A549 treated with ZK216348 at 1 μM for 4 hours (cell line): Measurements from ENCODE around the gene ECPAS. TPM values are rescaled to one million over a fixed set of nuclear protein-coding genes. Genes with fewer than 3 reads are reported as not detected.

Experiments used
- total RNA-seq: library from RNA; stranded (reverse); fragments of 200-300 nt; extraction: Qiagen RNA extraction; gene quantifications from 5 replicates; pipeline ENCODE4 v1.2.3, GENCODE V29; 2022; ENCODE audit warnings: low read depth

Gene ECPAS
- total RNA-seq = 35.1 to 49.7 TPM (median 41.1 TPM) in 5 replicates

GRCh38 chr9:111483858-111484571 lies at the start of gene ECPAS:
ECPAS (minus strand) TSS chr9:111484383; CDS start chr9:111472918, 11,465 bp downstream.

DNA sequence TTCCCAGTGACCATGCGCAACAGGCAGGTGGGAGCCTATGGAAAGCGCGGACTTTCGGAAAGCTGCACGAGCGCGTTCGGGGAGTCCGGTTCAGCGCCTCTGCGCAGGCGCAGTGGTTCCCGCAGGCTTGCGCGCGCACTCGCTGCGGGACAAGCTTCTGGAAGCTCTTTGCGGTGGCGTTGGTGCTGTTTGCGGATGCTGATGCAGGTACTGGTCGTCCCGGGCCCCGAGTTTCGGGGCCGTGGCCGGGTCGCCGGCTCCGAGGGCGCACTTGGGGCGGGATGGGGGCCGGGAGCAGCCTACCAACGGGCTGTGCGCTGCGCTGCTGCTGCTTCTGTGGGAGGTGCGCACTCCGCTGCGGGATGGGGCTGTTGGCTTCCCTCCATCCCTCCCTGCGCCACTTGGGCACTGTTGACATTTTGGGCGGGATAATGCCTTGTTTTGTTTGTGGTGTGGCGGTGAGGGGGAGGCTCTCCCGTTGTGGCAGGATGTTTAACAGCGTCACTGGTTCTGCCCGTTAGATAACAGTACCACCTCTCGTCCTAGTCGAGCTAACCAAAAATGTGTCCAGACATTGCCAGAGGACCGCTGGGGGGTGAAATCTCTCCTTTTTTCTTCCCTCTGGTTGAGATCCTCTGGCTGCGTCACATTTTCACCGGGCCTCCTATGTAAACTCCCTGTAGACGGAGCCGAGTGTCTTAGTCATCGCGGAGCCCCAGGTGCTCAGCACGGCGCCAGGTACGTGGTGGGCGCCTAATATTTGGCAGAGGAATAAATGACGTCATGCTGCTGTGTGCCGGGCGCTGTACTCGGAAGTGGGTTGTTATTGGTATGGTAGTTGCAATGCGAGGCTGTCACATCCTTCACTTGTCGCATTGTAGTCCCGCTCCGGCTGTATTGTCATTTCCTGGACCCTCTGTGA lies 41.1 kb upstream of the ECPAS start, which contains the start of gene ZNF483:
ZNF483 (plus strand) TSS at position 124 of the 922 bp plus-strand sequence. CDS start 2,217 bp downstream, outside the sequence.

DNA sequence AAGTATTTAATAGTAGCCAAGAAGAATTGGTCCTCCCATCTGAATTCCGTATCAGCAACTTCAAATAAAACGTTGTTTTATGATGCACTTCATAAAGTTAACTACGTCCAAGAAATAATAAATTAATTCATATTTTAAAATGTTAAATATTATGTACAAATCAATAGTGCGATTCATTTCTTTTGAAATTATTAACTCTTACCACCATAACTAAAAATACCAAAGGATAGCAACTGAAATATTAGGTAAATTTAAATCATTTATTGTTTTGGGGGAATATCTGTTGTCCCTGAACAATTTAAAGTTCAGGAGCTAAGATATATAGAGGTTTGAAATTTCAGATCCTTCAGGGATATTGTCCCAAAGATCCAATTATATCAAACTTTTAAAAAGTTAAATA lies 154.1 kb downstream of the ECPAS start, which contains the start of gene OR2K2:
OR2K2 (minus strand) TSS at position 101 of the 400 bp plus-strand sequence. CDS start 1,791 bp downstream, outside the sequence.

Other genes starting within 250 kb of the ECPAS start
- not detected in 5 replicates for gene OR2K2, start 154.2 kb downstream of the ECPAS start, total RNA-seq
- 0.41 to 1.2 TPM (median 0.93 TPM) in 5 replicates for gene ZNF483, start 40.8 kb upstream of the ECPAS start, total RNA-seq
- gene PTGR1, start 115.3 kb upstream of the ECPAS start, total RNA-seq = 318 to 392 TPM (median 362 TPM) in 5 replicates
- gene DNAJC25, start 147.0 kb upstream of the ECPAS start, total RNA-seq = 10.3 to 14.7 TPM (median 11.3 TPM) in 5 replicates
- gene GNG10, start 177.2 kb upstream of the ECPAS start, total RNA-seq = 34.6 to 60.2 TPM (median 56.9 TPM) in 5 replicates